ENCODE results near the gene ANKRD11.
A peak's percentile ranks its signal among the peaks of the same experiment; 100 is the strongest.
"Not testable (repeated sequence)": the region's sequence is repeated elsewhere in the genome, so short reads cannot be mapped to it uniquely, and the experiment has no call there.

The ANKRD11 gene

GRCh38 chr16:89426736-89427530 lies 63.4 kb downstream of the ANKRD11 start:
- DNase-seq, result no peak

DNA sequence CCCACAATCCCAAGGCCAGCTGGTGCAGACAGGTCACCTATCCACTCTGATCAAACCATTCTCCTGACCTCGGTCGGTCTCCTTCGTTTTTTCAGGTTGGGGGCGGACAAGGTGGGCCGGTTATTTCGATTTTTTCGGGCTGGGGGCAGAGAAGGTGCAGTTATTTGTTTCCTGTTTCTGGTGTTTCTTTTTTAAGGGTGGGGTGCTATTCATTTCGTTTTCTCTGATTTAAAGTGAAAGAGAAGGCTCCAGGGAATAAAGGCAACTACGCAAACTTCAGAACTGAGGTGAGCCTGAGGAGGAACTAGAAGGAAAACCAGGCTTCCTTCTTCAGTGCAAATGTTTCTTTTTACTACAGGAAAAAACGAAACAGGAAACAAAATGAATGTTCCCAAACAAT lies 64.8 kb downstream of the ANKRD11 start:
- no peak for DNase-seq

DNA sequence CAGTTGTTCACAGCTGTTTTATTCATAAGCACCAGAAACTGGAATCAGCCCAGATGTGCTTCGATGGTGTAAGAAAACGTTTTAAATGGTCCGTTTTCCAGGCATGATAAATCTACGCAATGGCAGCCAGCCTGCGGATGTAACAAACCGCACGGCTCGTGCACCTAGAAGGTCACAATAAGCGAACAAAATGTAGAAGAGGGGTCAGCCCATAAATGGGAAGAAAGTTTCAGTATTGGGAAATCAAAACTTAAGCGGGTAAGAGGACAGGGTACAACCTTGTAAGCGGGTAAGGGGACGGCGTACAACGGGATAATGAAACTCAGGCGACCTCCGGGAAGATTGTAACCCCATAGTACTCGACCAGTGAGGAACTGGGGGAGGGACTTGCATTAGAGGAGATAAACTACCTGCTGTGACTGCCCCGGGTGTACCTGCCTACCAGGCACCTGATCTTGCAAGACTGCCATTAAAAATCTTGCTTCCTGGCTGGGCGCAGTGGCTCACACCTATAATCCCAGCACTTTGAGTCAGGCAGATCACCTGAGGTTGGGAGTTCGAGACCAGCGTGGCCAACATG lies 66.6 kb downstream of the ANKRD11 start:
- no peak for DNase-seq

DNA sequence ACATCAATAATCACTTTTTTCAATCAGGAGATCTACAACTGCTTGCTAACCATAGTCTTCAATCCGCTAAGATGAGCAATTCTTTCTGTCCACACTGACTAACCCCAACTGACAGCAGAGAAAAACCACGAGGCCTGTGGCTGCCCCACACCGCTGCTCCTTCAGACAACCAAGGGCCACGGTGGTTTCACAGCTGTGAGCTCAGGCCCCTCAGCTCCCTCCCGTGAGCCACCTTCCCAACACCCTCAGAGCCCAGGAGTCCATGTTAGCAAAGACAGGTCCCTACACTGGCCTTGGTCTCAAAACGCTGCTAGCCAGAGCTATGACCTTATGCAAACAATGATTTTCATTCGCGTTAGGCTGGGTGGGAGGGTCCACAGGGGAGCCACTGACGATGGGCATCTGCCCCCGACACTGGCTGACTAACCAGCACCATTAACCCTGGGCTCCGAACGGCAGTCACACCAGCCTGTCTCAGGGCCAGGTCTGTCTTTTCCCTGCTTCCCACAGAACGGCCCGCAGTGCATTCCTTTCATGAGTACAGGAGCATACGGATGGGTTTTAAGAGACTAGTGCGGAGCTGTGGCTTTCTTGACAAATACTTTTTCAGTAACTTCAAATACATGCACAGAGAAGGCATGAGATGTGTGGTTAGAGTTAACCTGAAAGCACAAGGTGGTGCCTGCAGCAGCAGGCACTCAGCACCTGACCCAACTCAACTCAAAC lies 67.3 kb downstream of the ANKRD11 start:
- DNase-seq, result peak; percentile 60

DNA sequence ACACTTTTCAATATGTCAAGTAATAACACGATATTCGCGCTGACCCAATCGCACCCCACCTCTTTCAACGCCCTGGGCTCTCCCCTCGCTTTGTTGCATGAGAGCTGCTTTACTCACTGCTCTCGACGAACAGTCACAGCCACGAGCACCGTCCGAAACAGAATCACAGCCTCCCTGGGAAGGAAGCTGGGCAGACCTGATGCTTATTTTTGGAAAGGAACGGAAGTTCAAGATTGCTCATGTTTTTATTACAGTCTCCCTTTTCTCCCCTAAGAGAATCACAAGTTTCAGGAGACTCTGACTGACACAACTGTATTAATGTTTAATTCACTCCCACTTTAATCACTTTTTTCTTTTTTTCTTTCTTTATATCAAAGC lies 67.8 kb downstream of the ANKRD11 start:
- no peak for DNase-seq

DNA sequence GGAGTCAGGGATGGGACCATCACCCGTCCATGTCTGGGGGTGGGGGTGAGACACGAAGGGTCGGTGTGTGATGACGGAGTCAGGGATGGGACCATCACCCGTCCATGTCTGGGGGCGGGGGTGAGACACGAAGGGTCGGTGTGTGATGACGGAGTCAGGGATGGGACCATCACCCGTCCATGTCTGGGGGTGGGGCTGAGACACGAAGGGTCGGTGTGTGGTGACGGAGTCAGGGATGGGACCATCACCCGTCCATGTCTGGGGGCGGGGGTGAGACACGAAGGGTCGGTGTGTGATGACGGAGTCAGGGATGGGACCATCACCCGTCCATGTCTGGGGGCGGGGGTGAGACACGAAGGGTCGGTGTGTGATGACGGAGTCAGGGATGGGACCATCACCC lies 69.1 kb downstream of the ANKRD11 start:
- not testable (repeated sequence) for DNase-seq

DNA sequence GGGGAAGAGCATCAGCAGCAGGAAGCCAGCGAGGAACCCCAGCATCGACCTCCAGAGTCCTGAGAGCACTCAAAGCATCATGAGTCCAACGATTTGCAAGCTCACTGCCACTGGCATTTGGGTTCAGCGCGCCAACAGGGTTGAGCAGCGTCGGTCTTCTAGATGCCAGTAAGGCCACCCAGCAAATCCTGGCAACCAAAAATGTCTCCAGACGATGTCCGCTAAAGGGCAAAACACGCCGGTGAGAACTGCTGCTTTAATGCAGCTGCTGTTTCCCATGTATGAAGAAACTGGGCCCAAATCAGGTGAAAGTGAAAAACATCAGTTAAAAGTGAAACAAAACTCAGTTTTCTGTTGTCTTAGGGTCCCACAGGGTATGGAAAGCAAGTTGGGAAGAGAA lies 70.2 kb downstream of the ANKRD11 start:
- DNase-seq, result no peak

DNA sequence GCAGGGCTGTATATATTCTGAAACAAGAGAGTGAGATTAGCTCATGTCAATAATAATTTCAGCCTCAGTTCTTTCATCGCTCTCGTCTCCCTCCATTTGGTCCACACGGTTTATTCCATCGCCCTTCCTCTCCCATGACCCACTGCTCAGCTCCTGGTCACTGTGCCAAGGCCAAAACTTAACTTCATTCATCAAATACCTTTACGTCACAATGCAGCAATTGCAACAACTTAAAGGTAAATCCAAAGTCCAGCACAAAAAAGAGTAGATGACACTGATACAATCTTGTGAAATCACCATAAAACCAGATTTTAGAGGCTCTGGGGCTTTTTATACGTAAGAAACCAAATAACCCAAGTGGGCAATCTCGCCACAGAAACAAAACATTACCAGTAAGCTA lies 72.0 kb downstream of the ANKRD11 start:
- no peak for DNase-seq

- no peak for DNase-seq
Measured at GRCh38 chr16:89417352-89417751, 73.0 kb downstream of the ANKRD11 start.

GRCh38 chr16:89413811-89414585 lies 76.4 kb downstream of the ANKRD11 start:
- no peak for DNase-seq

DNA sequence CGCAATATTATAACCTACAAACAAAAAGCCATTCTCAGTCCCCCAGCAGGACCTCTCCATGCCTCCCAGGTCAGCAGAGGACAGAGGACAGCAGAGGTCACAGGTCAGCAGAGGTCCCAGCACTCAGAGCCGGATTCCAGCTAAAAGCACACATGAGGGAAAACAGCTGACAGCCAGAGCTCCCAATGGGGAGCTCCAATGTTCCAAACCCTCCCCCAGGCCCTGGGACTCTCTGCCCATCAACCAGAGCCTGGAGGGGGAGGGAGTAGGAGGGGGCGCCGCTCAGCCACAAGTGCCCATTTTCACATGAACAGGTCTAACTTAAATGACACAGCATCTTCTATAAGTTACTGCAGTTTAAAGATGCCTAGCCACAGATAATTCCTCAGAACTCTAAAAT lies 77.5 kb downstream of the ANKRD11 start:
- no peak for DNase-seq

DNA sequence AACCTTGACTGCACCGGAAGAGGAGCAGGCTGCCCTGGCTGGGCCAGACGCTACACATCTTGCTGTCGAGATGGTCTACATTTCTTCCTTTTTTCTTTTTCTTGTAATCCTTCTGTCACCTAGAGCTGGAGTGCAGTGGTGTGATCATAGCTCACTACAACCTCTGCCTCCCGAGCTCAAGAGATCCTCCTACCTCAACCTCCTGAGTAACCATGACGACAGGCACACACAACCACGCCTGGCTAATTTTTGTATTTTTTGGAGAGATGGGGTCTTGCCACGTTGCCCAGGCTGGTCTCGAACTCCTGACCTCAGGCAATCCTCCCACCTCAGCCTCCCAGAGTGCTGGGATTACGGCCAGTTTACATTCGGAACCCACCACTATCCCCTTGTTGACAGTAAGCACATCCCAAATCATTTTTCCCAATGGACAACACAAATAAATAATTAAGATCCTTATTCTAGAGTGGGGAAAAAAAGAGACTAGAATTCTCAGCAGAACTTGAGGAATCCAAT lies 79.0 kb downstream of the ANKRD11 start:
- DNase-seq, result no peak

- DNase-seq, result peak; percentile 52
Measured at GRCh38 chr16:89410794-89411309, 79.5 kb downstream of the ANKRD11 start.

GRCh38 chr16:89410322-89410721 lies 80.0 kb downstream of the ANKRD11 start:
- no peak for DNase-seq

DNA sequence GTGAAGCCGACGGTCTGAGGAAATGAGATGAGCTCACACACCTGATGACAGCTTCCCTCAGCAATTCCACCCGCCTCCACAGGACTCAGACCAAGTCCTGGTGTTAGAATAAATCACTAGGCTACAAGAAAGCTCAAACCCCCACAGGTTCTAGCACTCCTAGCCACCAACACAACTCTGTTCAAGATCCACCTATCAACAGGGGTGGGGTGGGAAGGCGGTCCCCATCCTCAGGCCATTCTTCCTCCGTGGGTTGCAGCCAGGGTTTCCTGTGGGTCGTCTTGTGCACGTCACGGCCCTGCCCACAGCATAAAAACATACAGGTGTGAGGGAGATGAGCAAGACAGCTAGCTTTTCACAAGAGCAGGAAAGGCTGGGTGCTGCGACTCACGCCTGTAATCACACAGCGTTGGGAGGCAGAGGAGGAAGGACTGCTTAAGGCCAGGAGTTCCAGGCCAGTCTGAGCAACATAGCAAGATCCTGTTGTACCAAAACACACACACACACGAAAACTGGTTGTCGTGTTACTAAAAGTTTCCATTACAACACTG lies 81.1 kb downstream of the ANKRD11 start:
- DNase-seq, result peak; percentile 76

- no peak for DNase-seq
Measured at GRCh38 chr16:89408315-89408714, 82.0 kb downstream of the ANKRD11 start.

GRCh38 chr16:89407925-89408300 lies 82.4 kb downstream of the ANKRD11 start:
- no peak for DNase-seq

DNA sequence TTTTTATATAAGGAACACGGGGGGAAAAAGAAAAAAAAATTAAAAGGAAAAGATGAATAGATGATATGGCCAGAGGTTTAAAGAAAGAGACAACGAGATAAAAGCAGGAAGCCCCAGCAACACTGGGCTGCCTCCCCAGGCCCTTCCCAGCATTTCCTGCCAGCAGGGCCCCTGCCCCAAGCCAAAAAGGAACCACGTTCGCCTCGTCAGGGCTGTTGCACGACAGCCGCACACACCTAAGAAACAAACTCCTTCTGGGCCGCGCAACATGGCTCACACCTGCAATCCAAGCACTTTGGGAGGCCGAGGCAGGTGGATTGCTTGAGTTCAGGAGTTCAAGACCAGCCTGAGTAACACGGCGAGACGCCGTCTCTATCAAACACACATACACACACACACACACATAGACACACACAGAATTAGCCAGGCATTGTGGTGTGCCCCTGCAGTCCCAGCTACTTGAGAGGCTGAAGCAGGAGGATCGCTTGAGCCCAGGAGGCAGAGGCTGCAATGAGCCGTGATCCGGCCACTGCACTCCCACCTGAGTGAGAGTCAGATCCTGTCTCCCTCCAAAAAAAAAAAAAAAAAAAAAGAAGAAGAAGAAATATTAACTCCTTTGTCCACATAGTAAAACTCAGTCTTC lies 83.0 kb downstream of the ANKRD11 start:
- no peak for DNase-seq

- no peak for DNase-seq
Measured at GRCh38 chr16:89406277-89406888, 84.0 kb downstream of the ANKRD11 start.

- no peak for DNase-seq
Measured at GRCh38 chr16:89404561-89404960, 85.8 kb downstream of the ANKRD11 start.

DNA sequence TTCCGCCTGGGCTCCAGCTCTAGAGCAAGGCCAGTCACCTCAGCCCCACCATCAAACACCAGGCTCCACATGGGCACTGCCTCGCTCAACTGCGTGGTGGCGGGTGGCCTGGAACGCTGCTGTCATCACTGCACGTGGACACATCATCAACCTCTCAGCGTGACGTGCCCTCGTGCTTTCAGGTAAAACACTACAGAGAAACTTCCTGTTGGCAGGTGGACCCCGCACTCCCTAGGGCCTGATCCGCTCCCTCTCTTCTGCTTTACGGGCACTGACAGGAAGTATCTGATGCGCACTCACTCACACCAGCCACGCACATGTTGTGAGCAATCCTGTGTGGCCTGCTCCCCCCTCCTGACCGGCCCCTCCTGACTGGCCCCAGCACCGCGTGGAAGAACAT lies 87.4 kb downstream of the ANKRD11 start:
- DNase-seq, result no peak

All from kidney glomerular epithelial cell (primary cell).